ENCODE results near the gene TGFBR2.

GRCh38 chr3:30622047-30622545, 15.7 kb downstream of the TGFBR2 start:
- TF ChIP-seq CTCF (IDR thresholded peaks at IDR 0.05; ENCODE audit: poor library complexity): no peak
- TF ChIP-seq EZH2 (IDR thresholded peaks at IDR 0.05; ENCODE audit: borderline replicate concordance): no peak
